Gastroesophageal sphincter (tissue), 4 donors: ENCODE results near the gene NDUFA11. TPM values are rescaled to one million over a fixed set of nuclear protein-coding genes. Genes with fewer than 3 reads are reported as not detected.
A peak's percentile ranks its signal among the peaks of the same experiment; 100 is the strongest.

Experiments used
- ATAC-seq: fragments of 150-250 bp; one replicate; pipeline ENCODE4 v1.9.1; 2016; ENCODE audit warnings: mild to moderate bottlenecking, moderate library complexity
- H3K27ac ChIP-seq, 4 donors: fragments of 200-600 bp; sonication (generic) in 3 of 4; 1 replicate in 3 of 4; 2 replicates in 1 of 4; pipeline ENCODE4 v1.5.1; 2016 to 2019
- H3K27me3 ChIP-seq: fragments of 200-600 bp; sonication (generic); one replicate; pipeline ENCODE4 v1.5.1; 2019
- H3K36me3 ChIP-seq, 2 donors: fragments of 200-600 bp; sonication (generic); one replicate each; pipeline ENCODE4 v1.5.1; 2019; ENCODE audit warnings: control low read depth in 1 of 2
- H3K4me1 ChIP-seq, 3 donors: fragments of 200-600 bp; sonication (generic); 1 replicate in 2 of 3; 2 replicates in 1 of 3; pipeline ENCODE4 v1.5.1; 2016 to 2019; ENCODE audit warnings: control low read depth in 2 of 3
- H3K4me3 ChIP-seq, 2 donors: fragments of 200-600 bp; sonication (generic); one replicate each; pipeline ENCODE4 v1.5.1; 2019; ENCODE audit warnings: mild to moderate bottlenecking in 1 of 2, moderate library complexity in 1 of 2
- H3K9me3 ChIP-seq, 3 donors: fragments of 200-600 bp; sonication (generic); one replicate each; pipeline ENCODE4 v1.5.1; 2017 to 2019; ENCODE audit warnings: control low read depth in 2 of 3
- EP300 ChIP-seq: sonication (generic); formaldehyde crosslinking; IDR thresholded peaks from one replicate; pipeline ENCODE4 v1.6.1; 2017; ENCODE audit warnings: antibody characterized with exemption, mild to moderate bottlenecking
- POLR2A ChIP-seq, 2 donors: fragments of 450-650 bp; IDR thresholded peaks; one replicate each; pipeline ENCODE4 v1.6.1; 2017; ENCODE audit warnings: antibody characterized with exemption in 2 of 2, mild to moderate bottlenecking in 2 of 2, moderate library complexity in 1 of 2
- POLR2AphosphoS5 ChIP-seq: sonication (generic); formaldehyde crosslinking; IDR thresholded peaks from one replicate; pipeline ENCODE4 v1.6.1; 2017; ENCODE audit warnings: antibody characterized with exemption
- WGBS, 2 donors: methylation state at CpG; one replicate each; pipeline ENCODE4 v1.1.5; 2018; ENCODE audit warnings: low coverage in 1 of 2; 5-methylcytosine and 5-hydroxymethylcytosine counted together
- total RNA-seq, 4 donors: library from RNA; depleted of rRNA; stranded (reverse); fragments of >200 nt; gene quantifications; one replicate each; pipeline ENCODE4 v1.1.0, GENCODE V29; 2016
- TF ChIP-seq, protein P1 (sequence below), 4 experiments: fragments of 200-600 bp in 2 of 4; fragments of 450-650 bp in 2 of 4; sonication (generic) in 1 of 4; IDR thresholded peaks; one replicate each; pipeline ENCODE4 v1.5.1; 2017 to 2019; ENCODE audit warnings: antibody characterized with exemption in 4 of 4, mild to moderate bottlenecking in 2 of 4, moderate library complexity in 2 of 4

Gene NDUFA11
- total RNA-seq, 4 donors from 2014 or later: 244 to 299 (median 265) TPM

DNA sequence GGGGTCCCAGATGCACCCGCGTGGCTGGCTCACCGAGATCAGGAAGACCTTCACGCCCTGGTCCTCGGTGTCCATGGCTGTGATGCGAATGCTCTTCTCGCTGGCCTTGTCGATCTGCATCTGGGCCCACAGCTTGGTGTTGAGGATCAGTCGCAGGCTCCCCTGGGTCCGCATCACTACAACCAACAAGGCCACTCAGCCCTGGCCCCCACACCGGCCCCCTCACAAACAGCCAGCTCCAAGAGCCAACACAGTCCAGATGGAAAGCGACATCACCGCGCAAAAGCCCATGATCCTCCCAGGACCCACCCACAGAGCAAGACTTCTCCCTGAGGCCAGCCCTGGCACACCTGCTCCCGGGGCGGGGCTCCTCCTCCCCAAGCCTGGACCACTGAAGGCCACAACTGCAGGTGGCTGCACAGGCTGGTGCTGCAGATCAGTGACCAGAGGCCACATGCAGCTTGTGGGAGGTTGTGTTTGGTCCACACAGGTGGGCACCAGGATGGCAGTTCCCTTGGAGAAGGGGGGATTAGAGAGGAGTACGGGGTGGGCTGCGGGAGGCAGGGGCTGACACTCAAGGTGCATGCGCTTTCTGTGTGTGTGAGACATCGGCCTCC, 15.0 kb upstream of the NDUFA11 start:
- ATAC-seq: no peak
- Histone ChIP-seq H3K9me3 (no peaks in the 10 kb centered on the region), H3K4me3 (no peak overlapping the region), H3K27ac (no peak overlapping the region), H3K27me3 (no peaks in the 10 kb centered on the region), H3K36me3 (peaks cover 0 to 90% of the 10 kb centered on the region in 2 donors), H3K4me1 (peaks cover 0 to 31% (median 21%) of the 10 kb centered on the region in 3 donors)
- WGBS, 2 donors: no CpG with 5 or more reads among the region's 20 CpGs
- TF ChIP-seq POLR2A (IDR thresholded peaks at IDR 0.05) (no peak), EP300 (no peak), POLR2AphosphoS5 (no peak)
- TF ChIP-seq, protein P1, sequence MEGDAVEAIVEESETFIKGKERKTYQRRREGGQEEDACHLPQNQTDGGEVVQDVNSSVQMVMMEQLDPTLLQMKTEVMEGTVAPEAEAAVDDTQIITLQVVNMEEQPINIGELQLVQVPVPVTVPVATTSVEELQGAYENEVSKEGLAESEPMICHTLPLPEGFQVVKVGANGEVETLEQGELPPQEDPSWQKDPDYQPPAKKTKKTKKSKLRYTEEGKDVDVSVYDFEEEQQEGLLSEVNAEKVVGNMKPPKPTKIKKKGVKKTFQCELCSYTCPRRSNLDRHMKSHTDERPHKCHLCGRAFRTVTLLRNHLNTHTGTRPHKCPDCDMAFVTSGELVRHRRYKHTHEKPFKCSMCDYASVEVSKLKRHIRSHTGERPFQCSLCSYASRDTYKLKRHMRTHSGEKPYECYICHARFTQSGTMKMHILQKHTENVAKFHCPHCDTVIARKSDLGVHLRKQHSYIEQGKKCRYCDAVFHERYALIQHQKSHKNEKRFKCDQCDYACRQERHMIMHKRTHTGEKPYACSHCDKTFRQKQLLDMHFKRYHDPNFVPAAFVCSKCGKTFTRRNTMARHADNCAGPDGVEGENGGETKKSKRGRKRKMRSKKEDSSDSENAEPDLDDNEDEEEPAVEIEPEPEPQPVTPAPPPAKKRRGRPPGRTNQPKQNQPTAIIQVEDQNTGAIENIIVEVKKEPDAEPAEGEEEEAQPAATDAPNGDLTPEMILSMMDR (IDR thresholded peaks at IDR 0.05): no peak

DNA sequence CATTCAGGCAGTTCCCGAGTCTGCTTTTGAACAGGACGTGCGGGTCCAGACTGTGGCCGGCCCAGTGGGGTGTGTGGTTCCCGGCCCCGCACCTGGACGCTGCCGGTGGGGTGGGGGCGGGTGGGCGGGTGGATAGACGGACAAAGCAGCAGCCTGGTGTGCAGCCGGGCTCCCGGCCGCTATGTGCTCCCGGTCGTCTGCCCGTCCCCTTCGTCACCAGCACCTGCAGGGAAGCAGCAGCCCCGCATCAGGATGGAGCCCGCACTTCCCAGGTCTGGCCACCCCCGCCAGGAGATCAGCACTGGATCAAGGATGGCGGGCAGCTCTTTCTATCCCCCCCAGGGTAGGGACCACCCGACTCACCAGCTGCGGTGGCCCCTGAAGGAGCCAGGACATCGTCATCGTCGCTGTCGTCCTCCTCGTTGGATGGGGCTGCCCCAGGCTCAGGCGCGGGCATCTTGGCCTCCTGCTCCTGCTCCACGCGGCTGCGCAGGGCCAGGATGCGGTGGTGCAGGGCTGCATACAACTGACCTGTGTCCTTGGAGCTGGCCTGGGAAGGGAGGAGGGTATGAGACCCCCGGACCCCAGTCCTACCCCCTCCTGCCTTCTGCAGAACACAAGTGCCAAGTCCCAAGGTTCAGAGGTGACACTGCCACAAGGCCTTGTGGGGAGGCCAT, 14.0 kb upstream of the NDUFA11 start:
- Histone ChIP-seq H3K27me3 (no peaks in the 10 kb centered on the region), H3K9me3 (no peaks in the 10 kb centered on the region), H3K4me1 (peaks cover 0 to 34% (median 21%) of the 10 kb centered on the region in 3 donors), H3K4me3 (no peak overlapping the region), H3K36me3 (peaks cover 0 to 84% of the 10 kb centered on the region in 2 donors), H3K27ac (no peak overlapping the region)
- no peak for ATAC-seq
- TF ChIP-seq, protein P1 (IDR thresholded peaks at IDR 0.05): no peak
- TF ChIP-seq EP300 (no peak), POLR2A (IDR thresholded peaks at IDR 0.05) (no peak), POLR2AphosphoS5 (no peak)
- no CpG with 5 or more reads among the region's 36 CpGs for WGBS, 2 donors

DNA sequence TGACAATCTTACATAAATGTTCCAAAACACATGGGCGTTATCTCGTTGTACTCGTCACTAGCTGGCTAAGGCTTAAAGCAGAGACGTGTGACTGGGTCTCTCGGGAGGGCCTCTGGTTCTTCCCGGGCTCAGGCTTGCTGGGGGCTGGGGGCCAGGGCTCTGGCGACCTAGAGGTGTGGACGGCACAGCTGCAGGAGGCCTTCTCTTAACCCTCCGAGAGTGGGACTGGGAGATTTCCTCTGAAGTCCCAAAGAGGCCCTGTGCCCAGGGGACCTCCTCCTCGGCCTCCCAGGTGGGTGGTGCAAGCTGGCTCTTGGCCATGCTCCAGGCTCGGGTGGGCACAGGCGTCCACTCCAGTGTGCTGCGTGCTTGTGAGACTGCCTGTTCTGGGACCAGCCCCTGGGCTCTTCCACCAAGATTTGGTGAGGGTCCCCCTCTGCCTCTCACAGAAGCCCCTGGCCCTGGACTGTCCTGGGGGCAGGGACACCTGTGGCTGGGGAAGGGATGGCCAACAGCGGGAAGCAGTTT, 12.7 kb upstream of the NDUFA11 start:
- H3K4me3 ChIP-seq: no peak overlapping the region
- peak; percentile 57 for ATAC-seq
- no CpG with 5 or more reads among the region's 14 CpGs for WGBS, 2 donors
- H3K27ac ChIP-seq: peak overlapping the region in 3 of 4 donors; percentile 36 to 72 (median 70)
- no peaks in the 10 kb centered on the region for H3K27me3 ChIP-seq
- peaks cover 0 to 73% of the 10 kb centered on the region in 2 donors for H3K36me3 ChIP-seq
- H3K9me3 ChIP-seq: no peaks in the 10 kb centered on the region
- peaks cover 0 to 34% (median 21%) of the 10 kb centered on the region in 3 donors for H3K4me1 ChIP-seq
- no peak for TF ChIP-seq POLR2AphosphoS5
- TF ChIP-seq EP300: no peak
- TF ChIP-seq, protein P1 (IDR thresholded peaks at IDR 0.05): no peak
- TF ChIP-seq POLR2A (IDR thresholded peaks at IDR 0.05): no peak

DNA sequence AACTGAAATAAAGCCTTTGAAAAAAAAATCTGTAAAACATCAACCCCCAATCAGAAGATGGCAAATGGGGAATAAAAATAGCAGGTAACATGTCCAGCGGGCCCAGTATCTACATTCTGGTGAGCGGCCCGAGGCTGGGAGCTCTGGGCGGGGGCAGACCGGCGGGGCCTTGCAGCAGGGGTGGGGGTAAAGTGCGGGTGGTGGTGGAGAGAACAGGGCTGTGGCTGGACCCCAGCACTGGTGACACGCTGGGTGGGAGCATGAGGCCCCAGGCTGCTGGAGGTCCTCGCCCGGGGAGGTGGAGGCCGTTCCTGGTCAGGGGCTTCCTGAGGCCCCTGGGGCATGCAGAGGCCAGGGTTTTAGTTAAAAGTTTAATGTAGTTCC, 12.2 kb upstream of the NDUFA11 start:
- Histone ChIP-seq H3K27me3 (no peaks in the 10 kb centered on the region), H3K4me1 (peaks cover 0 to 37% (median 21%) of the 10 kb centered on the region in 3 donors), H3K36me3 (peaks cover 0 to 73% of the 10 kb centered on the region in 2 donors), H3K27ac (peak overlapping the region in 3 of 4 donors; percentile 70 to 81 (median 72)), H3K4me3 (no peak overlapping the region), H3K9me3 (no peaks in the 10 kb centered on the region)
- WGBS, 2 donors: 60 to 93% methylated on average over 1 to 3 of the region's 11 CpGs
- ATAC-seq: no peak
- TF ChIP-seq POLR2AphosphoS5: no peak
- TF ChIP-seq, protein P1 (IDR thresholded peaks at IDR 0.05): no peak
- no peak for TF ChIP-seq POLR2A (IDR thresholded peaks at IDR 0.05)
- no peak for TF ChIP-seq EP300
